HEK293 (cell line): ENCODE results near the gene CCDC14.

Experiments used
- CTCF ChIA-PET: fragments of 350-600 bp; formaldehyde crosslinking; extraction: SDS; loops from one replicate; lab custom pipeline; 2021; ENCODE audit warnings: antibody characterized with exemption; lab: Yijun Ruan, JAX
- POLR2A ChIA-PET: fragments of 300-600 bp; formaldehyde crosslinking; extraction: SDS; loops from one replicate; lab custom pipeline; 2020; ENCODE audit warnings: antibody characterized with exemption, inconsistent platforms; lab: Yijun Ruan, JAX
- H3K27ac ChIP-seq: fragments of 200-500 bp; sonication (Bioruptor generic); 2 replicates; pipeline ENCODE4 v1.5.1; 2014; ENCODE audit warnings: low read depth, low read length, control low read depth, inconsistent platforms; ENCODE audit errors: extremely low read depth
- H3K36me3 ChIP-seq, 2 experiments: fragments of 200-500 bp in 1 of 2; sonication (Bioruptor generic) in 1 of 2; 1 replicate in 1 of 2; 2 replicates in 1 of 2; pipeline ENCODE4 v1.5.1; 2014 to 2017; ENCODE audit warnings: inconsistent platforms in 2 of 2, low read length in 2 of 2; ENCODE audit not compliant: control insufficient read depth in 2 of 2, insufficient read depth in 1 of 2
- H3K4me1 ChIP-seq: fragments of 200-500 bp; sonication (Bioruptor generic); 2 replicates; pipeline ENCODE4 v1.5.1; 2014; ENCODE audit warnings: mild to moderate bottlenecking, low read length, inconsistent platforms; ENCODE audit not compliant: control insufficient read depth, insufficient read depth
- H3K4me3 ChIP-seq: 2 replicates; pipeline ENCODE4 v1.5.1; 2011; ENCODE audit warnings: low read depth, mild to moderate bottlenecking, control low read depth, low read length, moderate library complexity
- H3K9me3 ChIP-seq: fragments of 200-500 bp; sonication (Bioruptor generic); 2 replicates; pipeline ENCODE4 v1.5.1; 2014; ENCODE audit warnings: low read depth, low read length, inconsistent platforms; ENCODE audit not compliant: control insufficient read depth, insufficient read depth
- BCL11A ChIP-seq: fragments of 450-650 bp; formaldehyde crosslinking; IDR thresholded peaks from 2 replicates; pipeline ENCODE4 v1.5.1; 2016; ENCODE audit warnings: low read depth, missing biosample characterization, missing genetic modification characterization
- ELK4 ChIP-seq: IDR thresholded peaks from 2 replicates; pipeline ENCODE4 v1.6.1; 2011; ENCODE audit warnings: mild to moderate bottlenecking, low read depth, low read length, borderline replicate concordance
- KLF8 ChIP-seq: fragments of 450-650 bp; formaldehyde crosslinking; IDR thresholded peaks from 2 replicates; pipeline ENCODE4 v1.5.1; 2016; ENCODE audit warnings: missing biosample characterization, missing genetic modification characterization
- MEIS1 ChIP-seq: sonication (generic); formaldehyde crosslinking; IDR thresholded peaks from 2 replicates; pipeline ENCODE4 v1.8.1; 2022; ENCODE audit warnings: missing genetic modification reagents, mild to moderate bottlenecking, borderline replicate concordance
- MYNN ChIP-seq: fragments of 450-650 bp; formaldehyde crosslinking; IDR thresholded peaks from 2 replicates; pipeline ENCODE4 v1.5.1; 2016; ENCODE audit warnings: missing biosample characterization, missing genetic modification characterization, borderline replicate concordance
- OSR2 ChIP-seq: fragments of 450-650 bp; formaldehyde crosslinking; IDR thresholded peaks from 2 replicates; pipeline ENCODE4 v1.5.1; 2016; ENCODE audit warnings: missing biosample characterization, missing genetic modification characterization
- SCRT2 ChIP-seq: fragments of 450-650 bp; formaldehyde crosslinking; IDR thresholded peaks from 2 replicates; pipeline ENCODE4 v1.5.1; 2016; ENCODE audit warnings: missing biosample characterization, missing genetic modification characterization
- ZBTB10 ChIP-seq: fragments of 450-650 bp; formaldehyde crosslinking; IDR thresholded peaks from 2 replicates; pipeline ENCODE4 v1.5.1; 2016; ENCODE audit warnings: missing biosample characterization, missing genetic modification characterization
- ZBTB8A ChIP-seq: fragments of 450-650 bp; formaldehyde crosslinking; IDR thresholded peaks from 2 replicates; pipeline ENCODE4 v1.5.1; 2016; ENCODE audit warnings: missing biosample characterization, missing genetic modification characterization
- ZEB2 ChIP-seq: fragments of 450-650 bp; formaldehyde crosslinking; IDR thresholded peaks from 2 replicates; pipeline ENCODE4 v1.5.1; 2016; ENCODE audit warnings: missing biosample characterization, missing genetic modification characterization
- ZFP41 ChIP-seq: fragments of 450-650 bp; formaldehyde crosslinking; IDR thresholded peaks from 2 replicates; pipeline ENCODE4 v1.5.1; 2016; ENCODE audit warnings: missing biosample characterization, missing genetic modification characterization, borderline replicate concordance
- ZIC2 ChIP-seq: fragments of 450-650 bp; formaldehyde crosslinking; IDR thresholded peaks from 2 replicates; pipeline ENCODE4 v1.5.1; 2016; ENCODE audit warnings: missing biosample characterization, missing genetic modification characterization
- ZNF138 ChIP-seq: fragments of 450-650 bp; formaldehyde crosslinking; IDR thresholded peaks from 2 replicates; pipeline ENCODE4 v1.5.1; 2016; ENCODE audit warnings: missing biosample characterization, missing genetic modification characterization, borderline replicate concordance
- ZNF175 ChIP-seq: fragments of 450-650 bp; formaldehyde crosslinking; IDR thresholded peaks from 2 replicates; pipeline ENCODE4 v1.5.1; 2016; ENCODE audit warnings: missing biosample characterization, missing genetic modification characterization
- ZNF335 ChIP-seq: fragments of 450-650 bp; formaldehyde crosslinking; conservative IDR thresholded peaks from 2 replicates; pipeline ENCODE4 v1.5.1; 2016; ENCODE audit warnings: missing biosample characterization, missing genetic modification characterization
- ZNF404 ChIP-seq: fragments of 450-650 bp; formaldehyde crosslinking; IDR thresholded peaks from 2 replicates; pipeline ENCODE4 v1.5.1; 2017; ENCODE audit warnings: missing biosample characterization, missing genetic modification characterization
- ZNF416 ChIP-seq: fragments of 450-650 bp; formaldehyde crosslinking; IDR thresholded peaks from 2 replicates; pipeline ENCODE4 v1.5.1; 2016; ENCODE audit warnings: missing biosample characterization, missing genetic modification characterization
- ZNF426 ChIP-seq: fragments of 450-650 bp; formaldehyde crosslinking; IDR thresholded peaks from 2 replicates; pipeline ENCODE4 v1.5.1; 2017; ENCODE audit warnings: missing biosample characterization, missing genetic modification characterization, mild to moderate bottlenecking, inconsistent platforms, moderate library complexity
- ZNF449 ChIP-seq: fragments of 450-650 bp; formaldehyde crosslinking; IDR thresholded peaks from 2 replicates; pipeline ENCODE4 v1.5.1; 2017; ENCODE audit warnings: missing biosample characterization, mild to moderate bottlenecking, missing genetic modification characterization, moderate library complexity
- ZNF544 ChIP-seq: fragments of 450-650 bp; formaldehyde crosslinking; IDR thresholded peaks from 2 replicates; pipeline ENCODE4 v1.5.0; 2017; ENCODE audit warnings: missing biosample characterization, missing genetic modification characterization
- ZNF549 ChIP-seq: fragments of 450-650 bp; IDR thresholded peaks from 2 replicates; pipeline ENCODE4 v1.5.1; 2018; ENCODE audit warnings: missing biosample characterization, missing genetic modification characterization, mild to moderate bottlenecking, inconsistent platforms, moderate library complexity
- ZNF670 ChIP-seq: fragments of 450-650 bp; formaldehyde crosslinking; IDR thresholded peaks from 2 replicates; pipeline ENCODE4 v1.5.1; 2016; ENCODE audit warnings: missing biosample characterization, missing genetic modification characterization, low read depth
- ZNF701 ChIP-seq: fragments of 450-650 bp; formaldehyde crosslinking; IDR thresholded peaks from 2 replicates; pipeline ENCODE4 v1.5.1; 2016; ENCODE audit warnings: missing biosample characterization, missing genetic modification characterization
- ZNF776 ChIP-seq: fragments of 450-650 bp; formaldehyde crosslinking; IDR thresholded peaks from 2 replicates; pipeline ENCODE4 v1.5.0; 2017; ENCODE audit warnings: missing biosample characterization, missing genetic modification characterization, borderline replicate concordance
- TF ChIP-seq, protein P1 (sequence below): fragments of 450-650 bp; formaldehyde crosslinking; IDR thresholded peaks from 2 replicates; pipeline ENCODE4 v1.5.1; 2016; ENCODE audit warnings: missing biosample characterization, missing genetic modification characterization
- TF ChIP-seq, protein P2 (sequence below): fragments of 450-650 bp; formaldehyde crosslinking; IDR thresholded peaks from 2 replicates; pipeline ENCODE4 v1.5.1; 2016; ENCODE audit warnings: missing biosample characterization, missing genetic modification characterization

CCDC14 gene

GRCh38 chr3:123880998-123881561, 79.9 kb downstream of the CCDC14 start:
- TF ChIP-seq MEIS1 (no peak), ZNF544 (tag by site-specific recombination) (no peak), ZNF549 (tag by site-specific recombination) (no peak), ZNF404 (tag by site-specific recombination) (no peak), ZNF670 (no peak), ZBTB10 (tag by site-specific recombination) (no peak), ZNF335 (tag by site-specific recombination) (no peak), KLF8 (tag by site-specific recombination) (no peak), ZNF138 (tag by site-specific recombination) (no peak), ZNF776 (tag by site-specific recombination) (no peak), ZNF701 (tag by site-specific recombination) (no peak), OSR2 (no peak), MYNN (no peak), ZFP41 (no peak), BCL11A (no peak), ELK4 (no peak), ZBTB8A (tag by site-specific recombination) (no peak)
- TF ChIP-seq, protein P1, sequence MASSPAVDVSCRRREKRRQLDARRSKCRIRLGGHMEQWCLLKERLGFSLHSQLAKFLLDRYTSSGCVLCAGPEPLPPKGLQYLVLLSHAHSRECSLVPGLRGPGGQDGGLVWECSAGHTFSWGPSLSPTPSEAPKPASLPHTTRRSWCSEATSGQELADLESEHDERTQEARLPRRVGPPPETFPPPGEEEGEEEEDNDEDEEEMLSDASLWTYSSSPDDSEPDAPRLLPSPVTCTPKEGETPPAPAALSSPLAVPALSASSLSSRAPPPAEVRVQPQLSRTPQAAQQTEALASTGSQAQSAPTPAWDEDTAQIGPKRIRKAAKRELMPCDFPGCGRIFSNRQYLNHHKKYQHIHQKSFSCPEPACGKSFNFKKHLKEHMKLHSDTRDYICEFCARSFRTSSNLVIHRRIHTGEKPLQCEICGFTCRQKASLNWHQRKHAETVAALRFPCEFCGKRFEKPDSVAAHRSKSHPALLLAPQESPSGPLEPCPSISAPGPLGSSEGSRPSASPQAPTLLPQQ, result no peak
- Histone ChIP-seq H3K9me3 (no peaks in the 10 kb centered on the region), H3K27ac (no peak overlapping the region), H3K4me3 (no peak overlapping the region), H3K36me3 (no peaks in the 10 kb centered on the region), H3K4me1 (no peaks in the 10 kb centered on the region)
- ChIA-PET CTCF (interaction anchor here (0.5 to 1.6 kb wide), 7 partner anchors 11 to 615 kb away, joined by 3 to 4 read pairs (median 3); no protein-coding TSS in a partner anchor), POLR2A (no interaction called here)

GRCh38 chr3:123878807-123879206, 82.2 kb downstream of the CCDC14 start:
- POLR2A ChIA-PET, result no interaction called here
- CTCF ChIA-PET, result interaction anchor here (0.6 to 0.9 kb wide), 2 partner anchors 14 to 419 kb away, joined by 3 read pairs; no protein-coding TSS in a partner anchor

More at GRCh38 chr3:123878807-123879206, 82.2 kb downstream of the CCDC14 start:
- H3K27ac ChIP-seq, result no peak overlapping the region
- TF ChIP-seq MYNN (no peak), ZEB2 (tag by site-specific recombination) (no peak), ZNF426 (tag by site-specific recombination) (no peak), ZNF449 (tag by site-specific recombination) (no peak), MEIS1 (no peak), ZNF175 (tag by site-specific recombination) (no peak), ZNF416 (tag by site-specific recombination) (no peak), ZIC2 (no peak), OSR2 (no peak), SCRT2 (tag by site-specific recombination) (no peak)
- TF ChIP-seq, protein P2, sequence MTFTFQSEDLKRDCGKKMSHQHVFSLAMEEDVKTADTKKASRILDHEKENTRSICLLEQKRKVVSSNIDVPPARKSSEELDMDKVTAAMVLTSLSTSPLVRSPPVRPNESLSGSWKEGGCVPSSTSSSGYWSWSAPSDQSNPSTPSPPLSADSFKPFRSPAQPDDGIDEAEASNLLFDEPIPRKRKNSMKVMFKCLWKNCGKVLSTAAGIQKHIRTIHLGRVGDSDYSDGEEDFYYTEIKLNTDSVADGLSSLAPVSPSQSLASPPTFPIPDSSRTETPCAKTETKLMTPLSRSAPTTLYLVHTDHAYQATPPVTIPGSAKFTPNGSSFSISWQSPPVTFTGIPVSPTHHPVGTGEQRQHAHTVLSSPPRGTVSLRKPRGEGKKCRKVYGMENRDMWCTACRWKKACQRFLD (tag by site-specific recombination), result no peak
- no peaks in the 10 kb centered on the region for H3K9me3 ChIP-seq
- no peak overlapping the region for H3K4me3 ChIP-seq
- no peaks in the 10 kb centered on the region for H3K4me1 ChIP-seq
- H3K36me3 ChIP-seq, result no peaks in the 10 kb centered on the region
